ENCODE results near the gene TRERF1.

- TF ChIP-seq POLR2AphosphoS5 (IDR thresholded peaks at IDR 0.05; ENCODE audit: insufficient read depth in 1 of 2, low read depth in 1 of 2) (no peak), POLR2A (IDR thresholded peaks at IDR 0.05) (no peak)
- TF ChIP-seq, protein P1, sequence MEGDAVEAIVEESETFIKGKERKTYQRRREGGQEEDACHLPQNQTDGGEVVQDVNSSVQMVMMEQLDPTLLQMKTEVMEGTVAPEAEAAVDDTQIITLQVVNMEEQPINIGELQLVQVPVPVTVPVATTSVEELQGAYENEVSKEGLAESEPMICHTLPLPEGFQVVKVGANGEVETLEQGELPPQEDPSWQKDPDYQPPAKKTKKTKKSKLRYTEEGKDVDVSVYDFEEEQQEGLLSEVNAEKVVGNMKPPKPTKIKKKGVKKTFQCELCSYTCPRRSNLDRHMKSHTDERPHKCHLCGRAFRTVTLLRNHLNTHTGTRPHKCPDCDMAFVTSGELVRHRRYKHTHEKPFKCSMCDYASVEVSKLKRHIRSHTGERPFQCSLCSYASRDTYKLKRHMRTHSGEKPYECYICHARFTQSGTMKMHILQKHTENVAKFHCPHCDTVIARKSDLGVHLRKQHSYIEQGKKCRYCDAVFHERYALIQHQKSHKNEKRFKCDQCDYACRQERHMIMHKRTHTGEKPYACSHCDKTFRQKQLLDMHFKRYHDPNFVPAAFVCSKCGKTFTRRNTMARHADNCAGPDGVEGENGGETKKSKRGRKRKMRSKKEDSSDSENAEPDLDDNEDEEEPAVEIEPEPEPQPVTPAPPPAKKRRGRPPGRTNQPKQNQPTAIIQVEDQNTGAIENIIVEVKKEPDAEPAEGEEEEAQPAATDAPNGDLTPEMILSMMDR (IDR thresholded peaks at IDR 0.05): no peak
These were observed 46.9 kb upstream of the TRERF1 start for GRCh38 chr6:42498473-42499128.
